Mucosa of stomach (tissue), 1 donor: ENCODE measurements around the gene PHC2.
A peak's percentile ranks its signal among the peaks of the same experiment; 100 is the strongest.

Experiments used
- H3K27me3 ChIP-seq: one replicate; pipeline ENCODE4 v1.7.0; 2013; ENCODE audit warnings: mild to moderate bottlenecking, low read length; ENCODE audit not compliant: control insufficient read depth, insufficient read depth
- H3K36me3 ChIP-seq: one replicate; pipeline ENCODE4 v1.7.0; 2013; ENCODE audit warnings: low read length; ENCODE audit not compliant: control insufficient read depth, insufficient read depth
- H3K4me1 ChIP-seq: one replicate; pipeline ENCODE4 v1.7.0; 2013; ENCODE audit warnings: mild to moderate bottlenecking, low read length; ENCODE audit not compliant: control insufficient read depth, insufficient read depth
- H3K4me3 ChIP-seq: one replicate; pipeline ENCODE4 v1.7.0; 2013; ENCODE audit warnings: low read length
- H3K9ac ChIP-seq: one replicate; pipeline ENCODE4 v1.7.0; 2013; ENCODE audit warnings: mild to moderate bottlenecking, low read length, moderate library complexity
- H3K9me3 ChIP-seq: one replicate; pipeline ENCODE4 v1.7.0; 2013; ENCODE audit warnings: mild to moderate bottlenecking, low read length, moderate library complexity; ENCODE audit not compliant: control insufficient read depth
- donor health status: Pancreatic carcinoma.

The PHC2 gene

GRCh38 chr1:33359931-33360330 lies 71.0 kb downstream of the PHC2 start:
- no peaks in the 10 kb centered on the region for H3K9me3 ChIP-seq
- no peak overlapping the region for H3K4me3 ChIP-seq
- H3K36me3 ChIP-seq, result no peaks in the 10 kb centered on the region
- H3K27me3 ChIP-seq, result no peaks in the 10 kb centered on the region
- H3K4me1 ChIP-seq, result peaks cover 15% of the 10 kb centered on the region
- no peak overlapping the region for H3K9ac ChIP-seq

GRCh38 chr1:33358795-33359503 lies 71.9 kb downstream of the PHC2 start:
- peaks cover 8% of the 10 kb centered on the region for H3K4me1 ChIP-seq
- no peaks in the 10 kb centered on the region for H3K27me3 ChIP-seq
- H3K36me3 ChIP-seq, result no peaks in the 10 kb centered on the region
- no peaks in the 10 kb centered on the region for H3K9me3 ChIP-seq
- H3K9ac ChIP-seq, result no peak overlapping the region
- H3K4me3 ChIP-seq, result no peak overlapping the region

GRCh38 chr1:33358114-33358794 lies 72.6 kb downstream of the PHC2 start:
- Histone ChIP-seq H3K36me3 (no peaks in the 10 kb centered on the region), H3K9me3 (no peaks in the 10 kb centered on the region), H3K27me3 (no peaks in the 10 kb centered on the region), H3K4me3 (no peak overlapping the region), H3K4me1 (peaks cover under 1% of the 10 kb centered on the region), H3K9ac (no peak overlapping the region)

- Histone ChIP-seq H3K9me3 (no peaks in the 10 kb centered on the region), H3K36me3 (no peaks in the 10 kb centered on the region), H3K4me3 (no peak overlapping the region), H3K4me1 (no peaks in the 10 kb centered on the region), H3K27me3 (no peaks in the 10 kb centered on the region), H3K9ac (no peak overlapping the region)
These were observed 73.8 kb downstream of the PHC2 start for GRCh38 chr1:33357099-33357498.

- no peak overlapping the region for H3K4me3 ChIP-seq
- H3K4me1 ChIP-seq, result peaks cover 5% of the 10 kb centered on the region
- H3K36me3 ChIP-seq, result no peaks in the 10 kb centered on the region
- H3K9ac ChIP-seq, result no peak overlapping the region
- no peaks in the 10 kb centered on the region for H3K27me3 ChIP-seq
- H3K9me3 ChIP-seq, result no peaks in the 10 kb centered on the region
These were observed 76.1 kb downstream of the PHC2 start for GRCh38 chr1:33354707-33355316.

- no peaks in the 10 kb centered on the region for H3K27me3 ChIP-seq
- H3K9me3 ChIP-seq, result no peaks in the 10 kb centered on the region
- peaks cover 5% of the 10 kb centered on the region for H3K4me1 ChIP-seq
These were observed 77.4 kb downstream of the PHC2 start for GRCh38 chr1:33353531-33353930.

GRCh38 chr1:33351281-33351660 lies 79.6 kb downstream of the PHC2 start:
- Histone ChIP-seq H3K9ac (no peak overlapping the region), H3K36me3 (no peaks in the 10 kb centered on the region), H3K9me3 (no peaks in the 10 kb centered on the region), H3K4me1 (peaks cover 24% of the 10 kb centered on the region), H3K27me3 (no peaks in the 10 kb centered on the region), H3K4me3 (no peak overlapping the region)

More at GRCh38 chr1:33353531-33353930, 77.4 kb downstream of the PHC2 start:
- no peak overlapping the region for H3K4me3 ChIP-seq
- H3K9ac ChIP-seq, result no peak overlapping the region
- no peaks in the 10 kb centered on the region for H3K36me3 ChIP-seq

GRCh38 chr1:33350611-33351280 lies 80.1 kb downstream of the PHC2 start:
- Histone ChIP-seq H3K27me3 (no peaks in the 10 kb centered on the region), H3K9me3 (no peaks in the 10 kb centered on the region), H3K4me1 (peaks cover 29% of the 10 kb centered on the region), H3K36me3 (no peaks in the 10 kb centered on the region), H3K4me3 (peak overlapping the region; percentile 77), H3K9ac (peak overlapping the region; percentile 61)

- Histone ChIP-seq H3K36me3 (no peaks in the 10 kb centered on the region), H3K4me1 (peaks cover 30% of the 10 kb centered on the region), H3K9me3 (no peaks in the 10 kb centered on the region), H3K9ac (peak overlapping the region; percentile 61), H3K4me3 (peak overlapping the region; percentile 77), H3K27me3 (no peaks in the 10 kb centered on the region)
These were observed 80.9 kb downstream of the PHC2 start for GRCh38 chr1:33349778-33350610.

- H3K4me1 ChIP-seq, result peaks cover 30% of the 10 kb centered on the region
- peak overlapping the region; percentile 83 for H3K9ac ChIP-seq
These were observed 81.7 kb downstream of the PHC2 start for GRCh38 chr1:33349081-33349759.

GRCh38 chr1:33348676-33349080 lies 82.2 kb downstream of the PHC2 start:
- Histone ChIP-seq H3K4me3 (peak overlapping the region; percentile 40), H3K4me1 (peaks cover 32% of the 10 kb centered on the region), H3K9me3 (no peaks in the 10 kb centered on the region), H3K9ac (peak overlapping the region; percentile 83), H3K36me3 (no peaks in the 10 kb centered on the region), H3K27me3 (no peaks in the 10 kb centered on the region)

More at GRCh38 chr1:33349081-33349759, 81.7 kb downstream of the PHC2 start:
- Histone ChIP-seq H3K27me3 (no peaks in the 10 kb centered on the region), H3K36me3 (no peaks in the 10 kb centered on the region), H3K9me3 (no peaks in the 10 kb centered on the region), H3K4me3 (peak overlapping the region; percentile 40)
